ENCODE results near the gene CSNK2A1.
A peak's percentile ranks its signal among the peaks of the same experiment; 100 is the strongest.

CSNK2A1 gene

GRCh38 chr20:563187-563586 lies 19.6 kb upstream of the CSNK2A1 start:
- no peak for DNase-seq

DNA sequence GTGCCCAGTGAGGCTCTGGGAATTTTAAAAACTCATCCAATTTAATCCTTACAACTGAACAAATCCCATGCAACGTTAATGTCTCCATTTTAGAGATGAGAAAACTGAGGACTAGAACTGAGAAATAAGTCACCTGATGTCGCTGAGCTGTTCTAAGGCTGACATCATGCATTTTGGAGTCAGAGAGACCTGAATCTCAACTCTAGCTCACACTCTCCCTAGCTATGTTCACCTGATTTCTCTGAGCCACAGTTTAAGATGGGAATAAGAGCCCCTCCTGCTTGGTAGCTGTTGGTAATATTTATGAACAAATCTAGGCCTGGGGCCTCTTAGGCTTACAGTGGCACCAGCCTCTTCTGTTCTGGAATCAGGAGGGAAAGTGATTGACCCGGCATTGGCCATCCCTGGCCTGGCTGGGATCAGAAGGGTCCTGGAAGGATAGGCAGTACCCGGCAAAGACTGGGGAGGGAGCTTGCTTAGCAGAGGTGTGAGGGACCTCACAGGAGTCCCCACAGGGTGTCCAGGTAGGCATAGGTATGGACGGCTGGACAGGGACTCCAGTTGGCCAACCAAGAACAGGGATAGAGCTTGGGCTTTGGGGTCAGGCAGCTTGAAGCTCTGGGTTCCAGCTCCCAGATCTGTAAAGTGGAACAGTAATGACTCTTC lies 18.8 kb upstream of the CSNK2A1 start:
- no peak for DNase-seq

DNA sequence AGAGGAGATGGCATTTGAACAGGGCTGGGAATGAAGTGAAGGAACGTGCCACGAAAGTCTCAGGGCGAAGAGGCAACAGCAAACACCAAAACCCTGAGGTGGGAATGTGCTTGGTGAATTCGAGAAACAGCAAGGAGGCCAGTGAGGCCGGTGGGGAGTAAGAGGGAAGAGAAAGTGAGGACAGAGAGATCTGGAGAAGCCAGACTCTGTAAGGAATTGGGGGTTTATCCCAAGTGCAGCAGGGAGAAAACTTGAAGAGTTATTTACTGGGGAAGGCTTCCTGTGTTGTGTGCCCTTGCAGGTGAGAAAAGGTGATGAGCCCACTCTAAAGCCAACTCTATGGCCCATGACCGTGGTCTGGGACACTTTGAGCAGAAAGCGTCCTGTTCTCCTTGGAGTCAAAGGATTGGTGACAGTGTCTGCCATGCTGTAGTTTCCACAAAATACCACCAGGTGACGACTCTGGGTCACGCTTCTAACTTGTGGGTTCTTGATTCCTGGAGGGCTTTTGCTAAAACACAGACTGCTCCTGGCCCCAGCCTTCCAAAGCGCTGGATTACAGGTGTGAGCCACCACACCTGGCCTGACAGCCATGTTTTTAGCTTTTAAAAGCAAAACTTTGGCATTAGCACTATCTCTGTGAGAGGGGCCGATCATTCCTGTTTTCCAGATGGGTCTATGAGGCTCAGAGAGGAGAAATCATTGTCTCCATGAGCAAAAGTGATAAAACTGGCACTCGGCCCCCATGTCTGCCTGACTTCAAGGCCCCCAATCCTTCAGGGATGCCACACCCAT lies 18.0 kb upstream of the CSNK2A1 start:
- peak; percentile 27 for DNase-seq

- DNase-seq: no peak
Measured at GRCh38 chr20:560680-561079, 17.1 kb upstream of the CSNK2A1 start.

DNA sequence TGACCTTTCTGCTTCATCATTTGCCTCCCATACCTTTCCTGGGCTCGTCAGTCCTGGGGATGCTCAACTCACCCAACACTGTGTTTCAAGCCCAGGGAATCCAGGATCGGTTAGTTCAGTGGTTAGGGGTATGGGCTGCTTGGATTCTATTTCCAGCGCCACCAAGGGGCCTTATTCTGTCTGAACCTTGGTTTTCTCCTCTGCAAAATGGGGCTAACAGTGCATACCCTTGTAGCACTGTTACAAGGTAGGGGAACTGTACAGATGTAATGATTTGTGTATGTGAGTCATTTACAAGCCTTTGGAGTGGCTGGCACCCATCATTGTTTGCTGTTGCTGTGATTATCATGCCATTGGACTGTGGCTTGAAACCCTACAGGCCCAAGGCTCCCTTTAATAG lies 14.5 kb upstream of the CSNK2A1 start:
- DNase-seq: no peak

- no peak for DNase-seq
Measured at GRCh38 chr20:556984-557383, 13.4 kb upstream of the CSNK2A1 start.

DNA sequence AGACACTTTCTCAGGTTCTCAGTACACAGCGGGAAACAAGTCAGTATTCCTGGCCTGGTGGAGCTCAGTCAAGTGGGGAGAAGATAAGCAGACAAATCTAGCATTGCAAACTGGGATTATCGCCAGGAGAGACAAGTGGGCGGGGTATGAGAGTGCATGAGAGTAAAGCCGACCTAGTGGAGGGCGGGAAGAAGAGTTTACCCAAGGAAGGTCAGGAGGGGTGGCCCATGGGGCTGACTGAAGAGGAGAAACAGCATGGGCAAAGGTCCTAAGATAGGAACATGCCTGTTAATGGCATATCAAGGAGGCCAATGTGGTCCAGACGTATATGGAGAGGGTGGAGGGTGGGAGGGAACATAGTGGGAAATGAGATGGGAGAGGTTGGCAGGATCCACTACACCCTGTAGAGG lies 12.4 kb upstream of the CSNK2A1 start:
- DNase-seq: no peak

GRCh38 chr20:550611-551010 lies 7.0 kb upstream of the CSNK2A1 start:
- no peak for DNase-seq

GRCh38 chr20:549722-550496 lies 6.3 kb upstream of the CSNK2A1 start:
- DNase-seq: no peak

GRCh38 chr20:548906-549305 lies 5.3 kb upstream of the CSNK2A1 start:
- no peak for DNase-seq

DNA sequence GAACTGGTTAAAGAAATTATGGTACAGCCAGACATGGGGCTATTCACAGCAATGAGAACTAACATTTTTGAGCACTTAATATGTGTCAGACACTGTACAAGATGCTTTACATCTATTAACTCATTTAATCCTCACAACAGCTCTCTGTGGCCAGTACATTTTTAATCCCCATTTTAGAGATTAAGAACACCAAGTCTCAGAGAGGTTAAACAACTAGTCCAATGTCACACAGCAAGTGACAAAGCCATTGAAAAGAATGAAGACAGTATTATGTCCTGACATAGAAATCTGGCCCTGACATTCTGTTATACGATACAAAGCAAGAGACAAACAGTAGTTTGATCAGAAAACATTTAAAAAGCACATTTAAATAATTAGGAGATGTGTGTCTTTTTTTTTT lies 3.8 kb upstream of the CSNK2A1 start:
- no peak for DNase-seq

DNA sequence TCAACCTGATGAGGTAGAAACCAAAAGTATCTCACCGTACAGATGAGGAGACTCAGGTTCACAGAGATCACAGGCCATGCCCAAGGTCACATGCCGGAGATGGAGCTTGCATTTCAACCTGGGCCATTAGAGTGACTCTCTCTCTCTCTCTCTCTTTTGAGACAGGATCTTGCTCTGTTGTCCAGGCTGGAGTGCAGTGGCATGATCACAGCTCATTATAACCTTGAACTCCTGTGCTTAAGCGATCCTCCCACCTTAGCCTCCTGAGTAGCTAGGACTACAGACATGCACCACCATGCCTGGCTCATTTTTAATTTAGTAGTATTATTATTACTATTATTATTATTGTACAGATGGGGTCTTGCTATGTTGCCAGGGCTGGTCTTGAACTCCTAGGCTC lies 2.8 kb upstream of the CSNK2A1 start:
- no peak for DNase-seq

DNA sequence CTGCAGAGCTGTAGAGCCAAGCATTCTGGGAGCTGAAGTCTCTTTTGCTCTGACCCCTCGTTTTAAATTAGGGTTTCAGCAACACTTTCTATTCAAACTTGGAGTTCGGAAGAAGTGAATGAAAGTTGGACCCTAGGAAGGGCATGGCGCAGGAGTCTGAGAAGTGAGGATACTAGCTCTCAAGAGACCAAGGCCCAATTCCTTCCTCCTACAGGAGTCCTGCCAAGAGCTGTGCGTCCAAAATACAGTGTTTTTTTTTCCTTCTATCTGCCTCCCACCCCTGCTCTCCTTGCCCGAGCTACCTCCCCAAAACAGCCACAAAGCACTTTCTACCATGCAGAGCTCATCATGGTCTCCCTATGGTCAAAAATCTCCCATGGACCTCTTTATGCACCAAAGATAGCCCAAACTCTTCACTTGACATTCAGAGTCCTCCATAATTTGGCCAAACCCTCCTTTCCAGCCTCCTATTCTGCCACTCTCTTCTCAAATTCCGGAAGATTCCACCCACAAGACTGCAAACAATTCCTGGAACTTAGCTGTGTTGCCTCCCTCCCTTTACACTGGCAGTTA lies 649 bp upstream of the CSNK2A1 start:
- DNase-seq: no peak

DNA sequence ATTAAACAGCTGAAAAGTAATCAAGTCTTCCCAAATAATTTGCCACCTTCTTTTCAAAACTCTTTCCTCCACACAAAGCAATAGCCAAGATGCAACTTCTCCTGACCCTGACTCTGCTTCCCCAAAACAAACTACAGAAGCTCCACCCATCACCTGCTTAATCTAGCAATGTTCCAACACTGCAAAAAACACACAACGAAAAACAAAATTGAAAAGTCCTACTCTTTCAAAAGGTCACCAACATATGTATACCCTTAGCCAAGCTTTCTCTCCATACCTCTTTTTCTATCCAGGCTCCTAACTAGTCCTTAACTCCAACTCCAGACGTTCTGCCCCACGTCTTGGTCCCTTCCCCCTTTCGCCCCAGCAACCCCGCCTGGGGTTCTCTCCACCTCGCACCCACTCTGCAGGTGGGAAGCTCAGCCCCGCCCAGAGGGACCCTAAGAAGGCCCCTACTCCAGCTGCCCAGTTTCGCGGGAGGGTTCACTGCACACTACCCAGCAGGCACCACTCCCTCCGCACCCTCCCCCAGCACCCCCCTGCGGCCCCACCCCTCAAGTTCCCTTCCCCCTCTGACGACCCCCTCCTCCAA lies 717 bp downstream of the CSNK2A1 start:
- peak; percentile 21 for DNase-seq

GRCh38 chr20:540391-541201 lies 3.0 kb downstream of the CSNK2A1 start:
- no peak for DNase-seq

DNA sequence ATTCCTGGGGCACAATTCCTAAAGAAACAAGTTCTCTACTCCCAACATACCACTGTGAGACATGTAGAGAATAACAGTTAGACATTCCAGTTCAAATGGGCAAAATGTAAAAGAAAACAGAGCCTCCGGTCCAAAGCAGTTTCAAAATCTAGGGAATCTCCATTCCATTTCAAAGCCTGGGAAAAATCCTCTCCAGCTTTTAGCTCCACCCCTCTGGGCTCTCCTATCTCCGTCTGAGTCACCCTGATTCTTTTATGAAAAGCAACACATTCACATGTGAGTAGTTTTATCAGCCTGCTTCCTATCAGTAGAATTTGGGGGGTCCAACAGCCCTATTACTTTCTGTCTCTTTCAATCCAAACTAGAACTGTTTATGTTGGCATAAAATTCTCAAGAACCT lies 3.7 kb downstream of the CSNK2A1 start:
- no peak for DNase-seq

DNA sequence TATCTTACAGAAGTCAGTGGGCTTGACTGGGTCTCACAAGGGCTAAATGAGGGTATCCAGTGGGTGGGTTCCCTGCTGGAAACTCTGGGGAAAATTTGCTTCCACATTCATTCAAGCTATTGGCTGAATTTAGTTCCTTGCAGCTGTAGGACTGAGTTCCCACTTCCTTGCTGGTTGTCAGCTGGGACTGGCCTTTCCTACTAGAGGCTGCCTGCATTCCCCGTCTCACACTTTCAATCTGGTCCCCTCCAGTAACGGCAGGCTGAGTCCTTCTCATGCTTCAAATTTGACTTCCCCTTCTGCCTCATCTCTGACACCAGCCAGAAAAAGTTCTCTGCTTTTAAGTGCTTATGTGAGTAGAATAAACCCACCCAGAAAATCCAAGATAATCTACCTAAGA lies 4.4 kb downstream of the CSNK2A1 start:
- DNase-seq: no peak

DNA sequence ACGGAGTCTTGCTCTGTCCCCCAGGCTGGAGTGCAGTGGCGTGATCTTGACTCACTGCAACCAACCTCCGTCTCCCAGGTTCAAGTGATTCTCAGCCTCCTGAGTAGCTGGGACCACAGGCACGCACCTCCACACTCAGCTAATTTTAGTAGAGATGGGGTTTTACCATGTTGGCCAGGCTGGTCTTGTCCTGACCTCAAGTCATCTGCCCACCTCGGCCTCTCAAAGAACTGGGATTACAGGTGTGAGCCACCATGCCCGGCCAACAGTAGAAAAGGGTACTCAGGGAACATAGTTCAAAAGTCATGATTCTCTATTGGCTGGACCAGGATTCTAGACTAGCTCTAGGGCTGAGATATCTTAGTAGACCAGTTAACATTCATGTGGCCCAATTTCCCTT lies 5.6 kb downstream of the CSNK2A1 start:
- DNase-seq: no peak

DNA sequence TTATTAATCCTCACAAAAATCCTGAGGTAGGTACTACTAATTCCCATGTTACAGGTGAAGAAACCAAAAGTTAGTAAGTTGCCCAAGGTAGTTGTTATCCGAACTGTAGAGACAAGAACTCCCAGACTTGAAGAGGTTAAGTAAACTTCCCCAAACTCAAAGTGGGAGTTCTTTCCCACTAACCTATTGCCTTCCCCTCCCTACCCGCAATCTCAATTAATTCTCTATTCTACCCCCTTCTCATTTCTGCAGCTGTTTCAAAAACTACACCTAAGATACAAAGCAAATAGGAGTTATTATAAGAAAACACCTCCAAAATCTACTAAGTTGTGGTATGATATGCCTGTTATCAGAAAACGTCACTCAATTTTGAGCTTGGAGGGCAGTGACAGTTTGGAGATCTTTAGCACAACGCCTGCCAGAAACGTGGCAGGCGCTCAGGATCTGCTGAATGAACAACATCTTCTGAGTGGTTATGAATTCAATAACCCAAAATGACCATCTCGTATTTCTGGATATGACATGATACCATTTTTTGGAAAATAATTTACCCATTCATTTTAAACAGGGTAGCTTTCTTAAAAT lies 7.1 kb downstream of the CSNK2A1 start:
- no peak for DNase-seq

- no peak for DNase-seq
Measured at GRCh38 chr20:535958-536357, 7.6 kb downstream of the CSNK2A1 start.

GRCh38 chr20:533526-533925 lies 10.1 kb downstream of the CSNK2A1 start:
- DNase-seq: no peak

- DNase-seq: no peak
Measured at GRCh38 chr20:532530-532929, 11.1 kb downstream of the CSNK2A1 start.

All from stimulated activated CD4-positive, alpha-beta T cell treated with anti-CD3 and anti-CD28 coated beads, Interleukin-12 subunit alpha, Interleukin-12 subunit beta, amount 100 ng/mL, for 4 hours (primary cell).